HG03565 (cell line): Measurements from ENCODE around the gene CHCHD3.

Source experiments
- ATAC-seq: cut with Tn5 transposase; IDR thresholded peaks from one replicate; pipeline ENCODE4 v1.9.1; 2021; ENCODE audit warnings: mild to moderate bottlenecking, moderate library complexity; ENCODE audit not compliant: unreplicated experiment

Gene CHCHD3

GRCh38 chr7:133081599-133082389, at the start of gene CHCHD3:
Gene CHCHD3 (minus strand): TSS chr7:133082090. CDS start chr7:133081937, 153 bp downstream.
- peak; percentile 99 for ATAC-seq

- no peak for ATAC-seq
These were observed 48.3 kb upstream of the CHCHD3 start for GRCh38 chr7:133130166-133130565.

GRCh38 chr7:133126422-133126821, 44.5 kb upstream of the CHCHD3 start:
- ATAC-seq = no peak

DNA sequence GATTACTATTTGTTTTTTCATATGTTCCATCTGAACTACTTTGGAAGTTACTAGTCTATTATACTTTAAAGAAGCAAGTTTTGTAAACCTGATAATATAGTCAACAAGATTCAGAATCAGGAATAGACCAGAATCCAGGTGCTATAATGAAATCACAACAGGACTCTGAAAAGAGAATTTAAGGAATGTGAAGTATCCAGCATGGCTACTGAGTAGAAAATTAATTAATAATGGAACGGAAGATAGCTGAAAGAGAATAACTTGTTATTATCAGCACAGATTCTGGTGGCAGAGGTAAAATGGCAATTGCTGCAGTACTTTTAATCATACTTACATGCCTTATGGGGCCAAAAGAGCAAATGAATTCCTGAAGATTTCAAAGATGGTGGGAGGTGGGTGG, 43.1 kb upstream of the CHCHD3 start:
- no peak for ATAC-seq

DNA sequence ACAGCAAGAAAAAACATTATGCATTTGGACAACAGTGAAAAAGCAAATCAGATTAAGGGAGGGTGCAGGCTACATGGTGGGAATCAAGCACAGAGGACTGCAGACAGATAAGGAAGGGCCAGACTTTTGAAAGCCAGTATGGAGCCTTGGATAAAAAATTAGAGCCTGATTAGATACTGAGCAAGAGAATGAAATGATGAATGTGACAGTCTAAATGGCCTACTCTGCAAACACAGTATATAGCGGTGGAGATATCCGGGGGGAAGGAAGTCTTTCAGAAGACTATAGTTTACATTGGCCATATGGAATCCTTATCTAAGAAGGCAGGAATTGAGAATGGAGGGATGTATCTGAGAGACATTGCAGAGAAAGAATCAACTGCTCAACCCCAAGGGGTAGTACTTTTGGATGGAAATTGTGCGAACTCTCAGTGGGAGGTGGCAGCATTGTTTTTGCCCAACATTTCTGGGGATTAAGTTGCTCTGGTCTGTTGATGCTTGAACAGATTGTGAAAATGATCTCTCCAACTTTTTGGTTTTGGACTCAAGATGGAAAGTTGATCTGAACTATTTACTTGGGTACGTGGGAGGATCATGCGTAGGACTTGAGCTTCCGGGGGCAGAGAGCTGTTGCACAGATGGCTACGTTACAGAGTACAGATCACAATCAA, 39.4 kb upstream of the CHCHD3 start:
- ATAC-seq = no peak

DNA sequence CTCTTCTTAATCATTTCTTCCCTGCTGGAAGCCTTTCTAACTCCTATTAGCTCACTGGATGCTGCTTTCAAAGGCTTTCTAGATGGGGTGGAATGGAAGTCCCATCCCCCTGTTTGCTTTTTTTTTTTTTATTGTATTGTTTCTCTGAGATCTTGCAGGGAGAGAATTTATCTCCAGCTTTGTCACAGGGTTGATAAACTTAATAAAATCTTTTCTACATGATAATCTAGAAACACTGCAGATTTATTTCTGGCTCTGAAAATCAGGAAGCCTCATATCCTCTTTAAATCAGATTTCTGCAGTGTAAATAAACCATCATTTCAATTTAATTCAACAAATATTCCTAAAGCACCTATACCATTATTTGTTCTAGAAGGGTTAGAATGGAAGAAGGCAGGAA, 37.2 kb upstream of the CHCHD3 start:
- ATAC-seq = no peak

DNA sequence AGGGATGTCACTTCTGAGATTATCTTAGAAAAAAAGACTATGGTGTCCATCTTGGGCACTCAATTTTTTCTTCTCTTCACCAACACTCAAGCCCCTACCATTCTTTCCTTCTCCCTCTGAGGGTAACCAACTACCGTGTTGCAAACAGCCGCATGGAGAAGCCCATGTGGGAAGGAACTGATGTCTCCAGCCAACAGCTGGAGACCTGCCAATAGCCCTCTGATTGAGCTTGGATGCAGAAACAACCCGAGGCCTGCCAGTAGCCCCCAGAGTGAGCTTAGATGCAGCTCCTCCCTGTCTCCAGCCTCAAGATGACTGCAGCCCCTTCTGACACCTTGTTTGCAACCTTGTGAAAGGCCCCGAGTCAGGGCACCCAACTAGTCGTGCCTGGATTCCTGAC, 36.4 kb upstream of the CHCHD3 start:
- ATAC-seq = no peak

GRCh38 chr7:133117452-133117851, 35.6 kb upstream of the CHCHD3 start:
- ATAC-seq = no peak

DNA sequence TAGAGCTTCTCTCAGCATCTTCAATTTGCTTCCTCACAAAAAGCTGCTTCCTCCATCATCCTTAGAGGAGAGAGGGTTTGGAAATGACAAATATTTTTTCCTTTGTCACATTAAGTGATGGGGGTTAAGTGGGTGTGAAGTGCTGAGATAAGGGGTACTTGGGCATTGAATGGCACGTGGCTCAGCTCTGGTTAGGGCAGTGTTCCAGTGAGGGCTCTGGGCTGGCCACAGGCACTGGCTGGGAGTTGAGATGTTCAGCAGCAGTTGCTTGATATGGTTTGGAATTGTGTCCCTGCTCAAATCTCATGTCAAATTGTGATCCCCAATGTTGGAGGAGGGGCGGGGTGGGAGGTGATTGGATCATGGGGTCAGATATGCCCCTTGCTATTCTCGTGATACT, 33.7 kb upstream of the CHCHD3 start:
- no peak for ATAC-seq

GRCh38 chr7:133114519-133114918, 32.6 kb upstream of the CHCHD3 start:
- ATAC-seq = no peak

- no peak for ATAC-seq
These were observed 31.1 kb upstream of the CHCHD3 start for GRCh38 chr7:133112976-133113375.

DNA sequence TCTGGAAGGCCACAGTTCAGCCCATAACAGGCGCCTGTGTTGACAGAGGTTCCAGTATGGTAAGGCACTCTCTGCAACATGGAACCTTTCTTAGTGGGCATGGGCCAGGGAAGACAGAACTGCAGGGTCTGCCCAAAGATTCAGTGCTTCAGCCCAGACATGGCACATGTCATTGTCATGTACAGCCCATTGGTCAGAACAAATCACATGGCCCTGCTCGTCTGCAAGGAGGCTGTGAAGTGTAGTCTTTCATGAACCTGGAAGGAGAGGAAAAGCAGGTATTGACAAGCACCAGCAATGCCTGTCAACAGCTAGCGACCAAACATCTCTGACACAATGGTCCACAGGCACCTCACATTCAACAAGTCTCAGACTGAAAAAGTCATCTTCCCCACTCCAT, 30.4 kb upstream of the CHCHD3 start:
- ATAC-seq = no peak

DNA sequence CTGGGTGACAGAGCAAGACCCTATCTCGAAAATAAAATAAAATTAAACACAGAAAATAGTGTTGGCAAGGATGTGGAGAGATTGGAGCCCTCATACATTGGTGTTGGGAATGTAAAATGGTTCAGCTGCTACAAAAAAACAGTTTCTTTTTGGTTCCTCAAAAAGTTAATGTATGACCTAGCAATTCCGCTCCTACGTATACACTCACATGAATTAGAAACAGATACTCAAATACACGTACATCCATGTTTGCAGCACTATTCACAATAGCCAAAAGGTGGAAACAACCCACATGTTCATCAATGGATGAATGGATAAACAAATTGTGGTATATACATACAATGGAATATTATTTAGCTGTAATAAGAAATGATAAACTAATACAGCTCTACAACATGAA, 28.4 kb upstream of the CHCHD3 start:
- ATAC-seq = no peak

GRCh38 chr7:133109816-133110215, 27.9 kb upstream of the CHCHD3 start:
- ATAC-seq = no peak

DNA sequence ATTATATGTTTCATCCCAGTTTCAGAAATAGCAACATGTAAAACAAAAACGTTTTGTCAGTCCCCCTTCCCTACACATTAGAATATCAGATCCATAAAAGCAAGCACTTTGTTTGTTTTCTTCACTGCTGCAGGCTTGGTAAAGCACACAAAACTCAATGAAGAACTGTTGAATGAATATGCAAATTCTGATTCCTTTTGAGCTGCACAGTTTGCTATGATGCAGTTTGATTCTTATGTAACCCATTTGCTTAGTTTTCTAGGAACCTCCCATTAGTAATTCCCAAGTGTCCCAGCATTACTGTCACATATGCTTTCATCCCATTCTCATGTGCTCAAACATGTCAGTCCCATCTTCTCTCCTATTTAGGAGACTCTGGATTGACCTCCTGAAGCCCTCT, 26.1 kb upstream of the CHCHD3 start:
- no peak for ATAC-seq

- ATAC-seq = no peak
These were observed 20.6 kb upstream of the CHCHD3 start for GRCh38 chr7:133102276-133103060.

- ATAC-seq = no peak
These were observed 17.9 kb upstream of the CHCHD3 start for GRCh38 chr7:133099633-133100286.

DNA sequence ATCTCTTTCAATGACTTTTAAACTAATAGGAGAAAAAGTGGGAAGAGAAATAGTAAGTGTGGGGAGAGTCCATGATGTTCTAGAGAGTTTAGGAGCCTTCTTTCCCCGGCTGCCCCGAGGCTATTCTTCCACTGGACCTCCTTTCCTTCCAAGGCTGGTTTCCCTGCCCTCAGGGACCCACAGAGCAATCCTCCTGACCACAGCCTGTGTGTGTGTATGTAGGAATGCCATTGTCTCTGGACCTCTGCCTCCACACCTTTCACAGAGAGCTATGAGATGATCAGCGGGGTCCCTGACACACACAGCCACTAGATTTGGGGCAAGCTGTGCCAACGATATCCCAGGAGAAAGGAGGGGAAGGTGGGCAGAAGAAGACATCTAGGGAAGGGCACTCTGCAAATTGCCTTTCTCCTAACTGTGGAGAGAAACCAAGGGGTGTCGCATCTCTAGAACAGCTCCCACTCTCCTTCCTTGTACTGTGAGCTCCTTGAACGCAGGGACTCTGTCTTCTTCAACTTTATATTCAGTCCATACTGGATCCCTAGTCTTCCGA, 13.3 kb upstream of the CHCHD3 start:
- no peak for ATAC-seq

- ATAC-seq = no peak
These were observed 10.1 kb upstream of the CHCHD3 start for GRCh38 chr7:133091943-133092464.

GRCh38 chr7:133082390-133082766, 488 bp upstream of the CHCHD3 start:
- ATAC-seq = no peak

- ATAC-seq = no peak
These were observed 731 bp downstream of the CHCHD3 start for GRCh38 chr7:133081119-133081598.
